ENCODE data around the gene NMT1.

The NMT1 gene

DNA sequence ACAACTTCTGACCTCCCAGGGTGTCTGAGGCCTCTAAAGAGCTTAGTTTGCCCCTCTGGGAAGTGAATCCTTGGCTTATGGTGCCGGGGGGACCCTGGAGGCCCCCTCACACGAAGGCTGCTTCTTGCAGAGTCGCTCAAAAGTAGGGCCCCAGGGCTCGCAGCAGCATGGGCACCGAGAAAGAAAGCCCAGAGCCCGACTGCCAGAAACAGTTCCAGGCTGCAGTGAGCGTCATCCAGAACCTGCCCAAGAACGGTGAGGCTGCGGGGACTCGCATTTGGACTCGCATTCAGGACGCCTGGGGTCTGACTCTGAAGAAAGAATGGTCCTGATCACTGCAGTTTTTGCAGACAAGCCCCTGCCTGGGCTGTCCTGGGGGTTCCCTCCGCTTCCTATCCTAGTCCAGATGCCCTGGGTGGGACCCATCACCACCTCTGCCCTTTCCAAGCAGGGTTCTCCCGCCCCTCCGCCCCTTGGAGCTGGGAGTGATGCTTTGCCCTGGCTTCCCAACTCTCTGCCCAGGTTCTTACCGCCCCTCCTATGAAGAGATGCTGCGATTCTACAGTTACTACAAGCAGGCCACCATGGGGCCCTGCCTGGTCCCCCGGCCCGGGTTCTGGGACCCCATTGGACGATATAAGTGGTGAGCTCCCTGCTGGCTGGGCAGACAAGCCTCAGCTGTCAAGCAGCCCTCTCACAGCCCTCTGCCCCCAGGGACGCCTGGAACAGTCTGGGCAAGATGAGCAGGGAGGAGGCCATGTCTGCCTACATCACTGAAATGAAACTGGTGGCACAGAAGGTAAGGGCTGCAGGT lies 75.1 kb downstream of the NMT1 start:
- no peak for DNase-seq (ENCODE audit: low read depth in 2 of 2)

- no peak for DNase-seq (ENCODE audit: low read depth in 2 of 2)
These were observed 75.9 kb downstream of the NMT1 start for GRCh38 chr17:45136846-45137560.

DNA sequence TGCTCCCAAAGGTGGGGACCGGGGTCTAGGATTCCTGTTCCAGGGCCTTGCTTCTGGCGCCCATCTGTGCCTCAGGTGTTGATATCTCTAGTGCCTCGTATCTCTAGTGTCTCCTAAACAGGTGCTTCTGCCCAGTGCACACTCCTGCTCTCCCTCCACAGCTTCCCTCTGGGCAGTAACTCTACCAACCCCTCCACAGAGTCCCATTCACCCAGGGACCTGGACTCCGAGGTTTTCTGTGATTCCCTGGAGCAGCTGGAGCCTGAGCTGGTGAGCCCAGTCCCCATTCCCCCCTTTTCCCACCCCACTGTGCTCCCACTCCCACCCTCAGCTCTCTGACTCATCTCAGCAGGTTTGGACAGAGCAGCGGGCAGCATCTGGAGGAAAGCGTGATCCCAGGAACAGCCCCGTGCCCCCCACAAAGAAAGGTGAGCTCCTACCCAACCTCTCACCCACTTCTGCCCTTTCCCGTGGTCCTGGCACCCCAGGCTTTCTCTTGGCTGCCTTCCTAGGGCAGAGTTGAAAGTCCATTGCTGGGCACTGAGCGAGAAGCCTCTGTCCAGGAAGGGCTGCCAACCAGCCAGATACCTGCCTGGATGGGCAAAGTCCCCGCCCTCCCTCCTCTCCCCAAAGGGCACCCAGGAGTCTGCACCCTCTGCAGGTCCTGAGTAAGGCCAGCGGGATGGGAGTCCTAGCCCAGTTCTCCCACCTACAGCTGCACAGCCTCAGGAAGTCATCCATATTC lies 76.6 kb downstream of the NMT1 start:
- DNase-seq (ENCODE audit: low read depth in 2 of 2): no peak

DNA sequence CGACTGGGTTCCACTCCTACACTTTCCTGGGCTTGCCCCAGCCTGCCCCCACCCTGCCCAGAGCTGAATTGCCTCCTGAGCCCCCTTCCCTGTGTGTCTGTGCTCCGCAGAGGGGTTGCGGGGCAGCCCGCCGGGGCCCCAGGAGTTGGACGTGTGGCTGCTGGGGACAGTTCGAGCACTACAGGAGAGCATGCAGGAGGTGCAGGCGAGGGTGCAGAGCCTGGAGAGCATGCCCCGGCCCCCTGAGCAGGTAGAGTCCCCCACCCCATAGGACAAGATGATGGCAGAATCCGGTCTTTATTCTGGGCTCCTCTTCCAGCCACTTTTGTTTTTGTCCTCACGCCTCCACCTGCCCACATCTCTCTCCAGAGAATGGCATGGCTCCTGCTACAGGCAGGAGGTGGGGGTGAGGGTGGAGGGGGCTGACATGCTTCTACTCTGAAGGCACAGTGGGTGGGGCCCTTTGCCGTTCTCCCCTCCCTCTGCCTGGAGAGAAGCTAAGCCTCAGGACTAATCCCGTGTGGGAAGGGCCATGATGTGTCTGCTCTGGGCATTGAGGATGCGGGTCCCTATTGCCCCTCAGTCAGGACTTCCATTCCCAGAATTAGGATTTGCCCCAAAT lies 77.9 kb downstream of the NMT1 start:
- no peak for DNase-seq (ENCODE audit: low read depth in 2 of 2)

- no peak for DNase-seq (ENCODE audit: low read depth in 2 of 2)
These were observed 78.4 kb downstream of the NMT1 start for GRCh38 chr17:45139533-45139920.

DNA sequence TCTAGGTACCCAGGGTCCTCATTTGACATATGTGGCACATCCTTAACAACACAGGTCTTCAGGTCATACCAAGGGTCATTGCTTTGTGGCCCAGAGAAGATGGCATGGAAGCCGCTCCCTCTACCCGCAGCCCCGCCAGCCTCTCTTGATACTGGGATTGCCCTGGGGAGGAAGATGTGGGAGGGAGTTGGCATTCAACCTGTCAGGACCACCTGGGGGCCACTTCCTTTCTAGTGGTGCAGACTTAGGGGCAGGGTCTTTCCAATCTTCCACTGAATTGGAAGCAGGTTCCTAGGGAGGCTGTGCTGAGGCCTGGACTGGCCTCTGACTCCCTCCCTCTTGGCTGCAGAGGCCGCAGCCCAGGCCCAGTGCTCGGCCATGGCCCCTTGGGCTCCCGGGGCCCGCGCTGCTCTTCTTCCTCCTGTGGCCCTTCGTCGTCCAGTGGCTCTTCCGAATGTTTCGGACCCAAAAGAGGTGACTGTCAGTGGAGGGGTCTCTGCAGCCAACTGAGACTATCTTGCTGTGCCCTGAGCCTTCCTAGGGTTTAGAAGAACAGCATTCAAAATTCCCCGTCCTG lies 82.1 kb downstream of the NMT1 start:
- no peak for DNase-seq (ENCODE audit: low read depth in 2 of 2)

GRCh38 chr17:45143767-45144198 lies 82.7 kb downstream of the NMT1 start:
- peak in 1 of 2 donors; percentile 17 for DNase-seq (ENCODE audit: low read depth in 2 of 2)

GRCh38 chr17:45144199-45145034 lies 83.3 kb downstream of the NMT1 start:
- no peak for DNase-seq (ENCODE audit: low read depth in 2 of 2)

DNA sequence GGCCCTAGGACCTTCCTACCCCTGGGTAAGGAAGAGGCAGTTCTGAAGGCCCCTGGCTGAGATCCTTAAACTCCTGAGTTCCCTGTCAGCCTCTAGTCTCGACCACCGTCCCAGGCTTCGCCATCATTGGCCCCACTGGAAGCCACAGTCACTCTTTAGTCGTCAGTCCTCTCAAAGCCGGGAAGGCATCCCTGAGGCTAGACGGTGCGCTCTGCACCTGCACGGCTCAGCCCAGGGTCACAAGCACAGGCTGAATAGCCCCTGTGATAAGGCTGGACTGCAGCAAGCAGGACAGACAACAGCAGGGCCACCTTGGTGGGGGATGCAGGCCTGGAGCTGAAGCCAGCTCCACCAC lies 83.9 kb downstream of the NMT1 start:
- DNase-seq (ENCODE audit: low read depth in 2 of 2): no peak

- no peak for DNase-seq (ENCODE audit: low read depth in 2 of 2)
These were observed 85.0 kb downstream of the NMT1 start for GRCh38 chr17:45146166-45146565.

DNA sequence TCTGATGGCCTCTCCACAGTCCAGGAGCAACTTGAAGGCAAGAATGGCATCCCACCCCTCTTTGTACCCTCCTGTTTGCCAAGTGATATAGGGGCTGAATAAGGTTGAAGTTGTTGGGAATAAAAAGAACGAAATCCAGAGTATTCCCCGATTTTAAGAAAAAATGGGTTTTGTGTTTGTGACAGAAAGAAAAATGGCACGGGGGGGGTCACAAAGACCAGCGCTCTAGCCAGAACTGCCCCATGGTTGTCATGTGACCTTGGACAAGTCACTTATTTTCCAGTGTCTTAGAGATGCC lies 85.4 kb downstream of the NMT1 start:
- no peak for DNase-seq (ENCODE audit: low read depth in 2 of 2)

GRCh38 chr17:45146890-45147580 lies 85.9 kb downstream of the NMT1 start:
- no peak for DNase-seq (ENCODE audit: low read depth in 2 of 2)

- DNase-seq (ENCODE audit: low read depth in 2 of 2): peak; percentile 52 to 73
These were observed 86.6 kb downstream of the NMT1 start for GRCh38 chr17:45147581-45148182.

DNA sequence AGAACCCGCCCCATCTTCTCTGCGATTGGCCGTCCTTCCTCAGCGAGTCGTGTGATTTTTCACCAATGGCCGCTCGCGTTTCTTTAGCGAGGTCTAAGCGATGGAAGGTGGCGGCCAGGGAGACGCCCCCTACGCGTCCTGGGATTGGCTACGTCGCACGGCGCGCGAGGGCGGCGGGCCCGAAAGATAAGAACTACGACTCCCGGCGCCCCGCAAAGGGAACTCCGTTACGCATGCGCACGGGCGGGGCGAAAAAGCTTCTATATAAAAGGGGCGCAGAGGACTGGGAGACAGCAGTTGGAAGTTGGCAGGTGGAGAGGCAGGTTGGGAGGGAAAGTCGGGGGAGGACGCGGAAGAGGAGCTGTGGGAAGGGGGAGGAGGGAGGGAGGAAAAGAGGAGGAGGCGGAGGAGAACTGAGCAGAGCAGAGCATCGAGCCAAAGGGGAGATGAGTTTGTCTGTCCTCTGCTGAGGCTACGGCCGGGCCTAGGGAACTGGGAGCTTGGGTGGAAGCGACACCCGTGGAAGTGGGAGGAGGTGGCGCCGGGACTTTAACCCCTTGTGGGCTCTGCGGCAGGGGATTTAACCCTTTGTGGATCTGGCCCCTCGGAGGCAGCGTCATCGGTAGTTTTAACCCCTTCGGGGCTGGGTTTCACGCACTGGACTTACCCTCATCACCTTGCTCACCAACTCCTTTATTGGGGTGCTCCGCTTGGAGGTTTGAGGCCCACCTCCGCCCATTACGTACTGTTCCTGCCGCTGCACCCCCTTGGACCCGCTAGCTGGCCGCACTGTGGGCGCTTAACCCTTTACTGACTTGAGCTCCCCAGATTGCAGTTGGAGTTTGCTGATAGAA lies 87.3 kb downstream of the NMT1 start, which contains the start of gene HEXIM1:
Gene HEXIM1, plus strand, starts transcription at position 293 of the 854 bp plus-strand sequence. CDS start 716 bp downstream, outside the sequence.
- DNase-seq (ENCODE audit: low read depth in 2 of 2): peak; percentile 97 to 99

DNA sequence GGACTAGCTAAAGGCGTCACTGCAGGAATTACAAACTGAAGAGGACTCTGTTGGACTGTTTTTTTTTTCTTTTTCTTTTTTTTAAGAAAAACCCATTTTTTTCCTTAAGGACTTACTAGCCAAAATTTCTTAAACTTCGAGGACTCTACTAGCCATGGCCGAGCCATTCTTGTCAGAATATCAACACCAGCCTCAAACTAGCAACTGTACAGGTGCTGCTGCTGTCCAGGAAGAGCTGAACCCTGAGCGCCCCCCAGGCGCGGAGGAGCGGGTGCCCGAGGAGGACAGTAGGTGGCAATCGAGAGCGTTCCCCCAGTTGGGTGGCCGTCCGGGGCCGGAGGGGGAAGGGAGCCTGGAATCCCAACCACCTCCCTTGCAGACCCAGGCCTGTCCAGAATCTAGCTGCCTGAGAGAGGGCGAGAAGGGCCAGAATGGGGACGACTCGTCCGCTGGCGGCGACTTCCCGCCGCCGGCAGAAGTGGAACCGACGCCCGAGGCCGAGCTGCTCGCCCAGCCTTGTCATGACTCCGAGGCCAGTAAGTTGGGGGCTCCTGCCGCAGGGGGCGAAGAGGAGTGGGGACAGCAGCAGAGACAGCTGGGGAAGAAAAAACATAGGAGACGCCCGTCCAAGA lies 88.0 kb downstream of the NMT1 start:
- DNase-seq (ENCODE audit: low read depth in 2 of 2): peak in 1 of 2 donors; percentile 71

GRCh38 chr17:45149669-45150664 lies 88.8 kb downstream of the NMT1 start:
- DNase-seq (ENCODE audit: low read depth in 2 of 2): no peak
